Esophagus mucosa (tissue), 1 donor: Measurements from ENCODE around the gene TIA1. TPM values are rescaled to one million over a fixed set of nuclear protein-coding genes. Genes with fewer than 3 reads are reported as not detected.
"Not testable (repeated sequence)": the region's sequence is repeated elsewhere in the genome, so short reads cannot be mapped to it uniquely, and the experiment has no call there.

Experiments
- ATAC-seq: fragments of 200-7000 bp; cut with Tn5 transposase; one replicate; pipeline ENCODE4 v1.9.1; 2020
- total RNA-seq: library from RNA; stranded (reverse); gene quantifications from one replicate; pipeline ENCODE4 v1.2.4, GENCODE V29; 2023
- donor health status: DM: yes; HTN: yes; CAD: no.

Gene TIA1
- total RNA-seq = 45.8 TPM

GRCh38 chr2:70248181-70248847 lies at the start of gene TIA1:
TIA1 (minus strand) TSS chr2:70248628; CDS start chr2:70248430, 198 bp downstream.
- peak; percentile 99 for ATAC-seq

GRCh38 chr2:70297828-70298227 lies 49.4 kb upstream of the TIA1 start:
- ATAC-seq = not testable (repeated sequence)

- no peak for ATAC-seq
Measured at GRCh38 chr2:70283500-70284191, 35.2 kb upstream of the TIA1 start.

GRCh38 chr2:70282439-70282838 lies 34.0 kb upstream of the TIA1 start:
- no peak for ATAC-seq

- ATAC-seq = peak; percentile 51
Measured at GRCh38 chr2:70280242-70280798, 31.9 kb upstream of the TIA1 start.

- no peak for ATAC-seq
Measured at GRCh38 chr2:70270323-70270722, 21.9 kb upstream of the TIA1 start.

- ATAC-seq = not testable (repeated sequence)
Measured at GRCh38 chr2:70269422-70270302, 21.2 kb upstream of the TIA1 start.

- ATAC-seq = not testable (repeated sequence)
Measured at GRCh38 chr2:70266925-70267324, 18.5 kb upstream of the TIA1 start.

- ATAC-seq = no peak
Measured at GRCh38 chr2:70261501-70261900, 13.1 kb upstream of the TIA1 start.

- peak; percentile 74 for ATAC-seq
Measured at GRCh38 chr2:70258532-70258875, 10.1 kb upstream of the TIA1 start.

GRCh38 chr2:70255637-70256314 lies 7.3 kb upstream of the TIA1 start:
- ATAC-seq = no peak

- ATAC-seq = no peak
Measured at GRCh38 chr2:70250434-70250833, 2.0 kb upstream of the TIA1 start.

- ATAC-seq = no peak
Measured at GRCh38 chr2:70247364-70248180, 856 bp downstream of the TIA1 start.

- no peak for ATAC-seq
Measured at GRCh38 chr2:70243806-70244584, 4.4 kb downstream of the TIA1 start.

GRCh38 chr2:70242552-70242951 lies 5.9 kb downstream of the TIA1 start:
- ATAC-seq = no peak

GRCh38 chr2:70241340-70241739 lies 7.1 kb downstream of the TIA1 start:
- no peak for ATAC-seq

GRCh38 chr2:70240599-70240998 lies 7.8 kb downstream of the TIA1 start:
- ATAC-seq = no peak

- ATAC-seq = no peak
Measured at GRCh38 chr2:70233926-70234325, 14.5 kb downstream of the TIA1 start.

- no peak for ATAC-seq
Measured at GRCh38 chr2:70226781-70227180, 21.6 kb downstream of the TIA1 start.

- ATAC-seq = not testable (repeated sequence)
Measured at GRCh38 chr2:70223305-70223704, 25.1 kb downstream of the TIA1 start.
